Heart left ventricle (tissue), 16 donors: ENCODE data around the gene PIP5K1B. TPM values are rescaled to one million over a fixed set of nuclear protein-coding genes. Genes with fewer than 3 reads are reported as not detected.
"Not testable (repeated sequence)": the region's sequence is repeated elsewhere in the genome, so short reads cannot be mapped to it uniquely, and the experiment has no call there.

Experiments used
- ATAC-seq, 4 donors: fragments of 200-7000 bp; cut with Tn5 transposase; one replicate each; pipeline ENCODE4 v1.9.1; 2020 to 2022; ENCODE audit warnings: moderate library complexity in 4 of 4, mild to moderate bottlenecking in 3 of 4, moderate number of reproducible peaks in 1 of 4
- DNase-seq, 5 donors: peaks; one replicate each; pipeline ENCODE4 v3.0.0-alpha.2; 2020
- H3K27ac ChIP-seq, 12 donors: fragments of 200-600 bp; sonication (generic) in 4 of 12; one replicate each; pipeline versions ENCODE4 v1.5.0 to v1.8.0; 2016 to 2022; ENCODE audit warnings: mild to moderate bottlenecking in 2 of 12
- H3K27me3 ChIP-seq, 9 donors: fragments of 200-600 bp; sonication (generic) in 2 of 9; one replicate each; pipeline versions ENCODE4 v1.5.1 to v1.8.0; 2016 to 2022; ENCODE audit warnings: mild to moderate bottlenecking in 3 of 9
- H3K36me3 ChIP-seq, 9 donors: fragments of 200-600 bp; sonication (generic) in 2 of 9; one replicate each; pipeline versions ENCODE4 v1.5.0 to v1.8.0; 2018 to 2022; ENCODE audit warnings: mild to moderate bottlenecking in 2 of 9
- H3K4me1 ChIP-seq, 12 donors: fragments of 200-600 bp; sonication (generic) in 4 of 12; one replicate each; pipeline versions ENCODE4 v1.5.0 to v1.8.0; 2016 to 2022; ENCODE audit warnings: mild to moderate bottlenecking in 3 of 12
- H3K4me3 ChIP-seq, 12 donors: fragments of 200-600 bp; sonication (generic) in 4 of 12; one replicate each; pipeline versions ENCODE4 v1.5.0 to v1.8.0; 2017 to 2022; ENCODE audit warnings: mild to moderate bottlenecking in 9 of 12, moderate library complexity in 4 of 12
- H3K9me3 ChIP-seq, 12 donors: fragments of 200-600 bp; sonication (generic) in 4 of 12; one replicate each; pipeline versions ENCODE4 v1.5.0 to v1.8.0; 2016 to 2022; ENCODE audit warnings: mild to moderate bottlenecking in 1 of 12
- POLR2A ChIP-seq, 2 donors: fragments of 450-650 bp; IDR thresholded peaks; one replicate each; pipeline ENCODE4 v1.6.1; 2017; ENCODE audit warnings: antibody characterized with exemption in 2 of 2, mild to moderate bottlenecking in 2 of 2, moderate library complexity in 2 of 2
- WGBS, 4 donors: extraction: QIAGEN DNeasy Blood & Tissue Kit in 2 of 4; methylation state at CpG; one replicate each; pipeline versions ENCODE4 v1.1.5 to v1.1.7; 2013 to 2018; 5-methylcytosine and 5-hydroxymethylcytosine counted together
- intact Hi-C, 10 donors: fragments of 100-400 bp; cut with DNase I; formaldehyde crosslinking; loops; one replicate each; pipeline versions ENCODE4 v1.11.1 to v1.14.2; 2022
- polyA plus RNA-seq, 2 donors: library from polyadenylated mRNA; stranded (reverse); fragments of 200-250 nt; gene quantifications; one replicate each; pipeline ENCODE4 v1.2.3, GENCODE V29; 2013
- total RNA-seq, 9 donors: library from RNA; depleted of rRNA in 2 of 9; stranded (reverse); fragments of >200 nt in 2 of 9; fragmentation: NEBNext Ultra II Directional in 3 of 9; extraction: Animal tissue kit (Norgen Biotek cat#: 25700) in 3 of 9; gene quantifications; one replicate each; pipeline versions ENCODE4 v1.1.0 to v1.2.4, GENCODE V29; 2016 to 2023
- TF ChIP-seq, protein P1 (sequence below), 12 donors: fragments of 200-600 bp; sonication (generic) in 4 of 12; IDR thresholded peaks; one replicate each; pipeline versions ENCODE4 v1.5.0 to v1.8.0; 2018 to 2022; ENCODE audit warnings: antibody characterized with exemption in 12 of 12, mild to moderate bottlenecking in 5 of 12
- donor health status: ischemic (EF 13 %, LVEDD 7.1; RV severe dilation, severe dysfunction).
- donor health status: healthy with polysubstance abuse.
- donor health status: DM: no; HTN: yes; CAD: no.
- donor health status: DM: no; HTN: no; CAD: no.
- donor health status: ischemic (EF 25% LVEDD 6.9; RV normal size, moderate dysfunction).
- donor health status: ischemic (EF 25% LVEDD 5.7; RV mildly dilated, moderate dysfunction).
- donor health status: healthy.
- donor health status: DM: yes; HTN: yes; CAD: no.
- donor health status: ischemic (EF 35%, LVEDD 5.7; RV mildly dilated, moderate dysfunction).
- donor health status: nonischemic (EF 11% LVEDD 7.7; RV severe dilation, severe dysfunction).
- donor health status: DM: yes; HTN: yes; CAD: no.
- donor health status: PGD.
- donor health status: ischemic (EF 29% LVEDD 5.4; RV normal size, mild dysfunction).
- donor health status: nonischemic (EF 23%, LVEDD 6.1; RV moderate dilation, normal function).

Gene PIP5K1B
- total and polyA plus RNA-seq, 11 donors, result 8.6 to 68.0 (median 47.5) TPM

DNA sequence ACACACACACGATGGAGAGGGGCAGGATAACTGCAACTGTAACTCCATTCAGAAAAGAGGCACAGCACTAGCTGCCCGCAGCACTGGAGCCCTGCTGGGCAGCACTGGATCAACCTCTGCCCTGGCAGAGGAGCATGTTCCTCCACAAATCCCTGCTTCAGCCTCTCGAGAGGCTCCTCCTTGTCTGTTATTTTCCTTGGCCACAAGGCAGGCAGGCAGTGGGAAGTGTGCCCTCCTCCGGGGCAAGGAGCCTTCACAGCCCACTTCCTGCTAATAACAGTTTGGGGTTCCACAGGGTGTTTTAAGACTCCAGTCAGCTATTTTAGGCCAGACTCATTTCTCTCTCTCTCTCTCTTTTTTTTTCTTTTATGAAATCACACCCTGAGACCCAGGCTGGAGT is 342.3 kb downstream of the PIP5K1B start:
- TF ChIP-seq POLR2A (IDR thresholded peaks at IDR 0.05), result no peak
- TF ChIP-seq, protein P1, sequence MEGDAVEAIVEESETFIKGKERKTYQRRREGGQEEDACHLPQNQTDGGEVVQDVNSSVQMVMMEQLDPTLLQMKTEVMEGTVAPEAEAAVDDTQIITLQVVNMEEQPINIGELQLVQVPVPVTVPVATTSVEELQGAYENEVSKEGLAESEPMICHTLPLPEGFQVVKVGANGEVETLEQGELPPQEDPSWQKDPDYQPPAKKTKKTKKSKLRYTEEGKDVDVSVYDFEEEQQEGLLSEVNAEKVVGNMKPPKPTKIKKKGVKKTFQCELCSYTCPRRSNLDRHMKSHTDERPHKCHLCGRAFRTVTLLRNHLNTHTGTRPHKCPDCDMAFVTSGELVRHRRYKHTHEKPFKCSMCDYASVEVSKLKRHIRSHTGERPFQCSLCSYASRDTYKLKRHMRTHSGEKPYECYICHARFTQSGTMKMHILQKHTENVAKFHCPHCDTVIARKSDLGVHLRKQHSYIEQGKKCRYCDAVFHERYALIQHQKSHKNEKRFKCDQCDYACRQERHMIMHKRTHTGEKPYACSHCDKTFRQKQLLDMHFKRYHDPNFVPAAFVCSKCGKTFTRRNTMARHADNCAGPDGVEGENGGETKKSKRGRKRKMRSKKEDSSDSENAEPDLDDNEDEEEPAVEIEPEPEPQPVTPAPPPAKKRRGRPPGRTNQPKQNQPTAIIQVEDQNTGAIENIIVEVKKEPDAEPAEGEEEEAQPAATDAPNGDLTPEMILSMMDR (IDR thresholded peaks at IDR 0.05), result no peak
- H3K36me3 ChIP-seq, result peaks cover 0 to 48% (median 28%) of the 10 kb centered on the region in 9 donors
- 60 to 72% (median 62%) methylated on average over 4 of the region's 4 CpGs for WGBS, 4 donors
- ATAC-seq (no peak), DNase-seq (no peak)
- peaks cover 0 to 43% (median 15%) of the 10 kb centered on the region in 12 donors for H3K4me1 ChIP-seq
- intact Hi-C loops, result loop anchor here in 1 of 10 donors (10.0 kb wide), 1 partner anchor 827 kb away; no protein-coding TSS in a partner anchor
- no peaks in the 10 kb centered on the region for H3K27me3 ChIP-seq
- H3K27ac ChIP-seq, result peak overlapping the region in 2 of 12 donors; percentile 41 to 49
- no peaks in the 10 kb centered on the region for H3K9me3 ChIP-seq
- no peak overlapping the region for H3K4me3 ChIP-seq

DNA sequence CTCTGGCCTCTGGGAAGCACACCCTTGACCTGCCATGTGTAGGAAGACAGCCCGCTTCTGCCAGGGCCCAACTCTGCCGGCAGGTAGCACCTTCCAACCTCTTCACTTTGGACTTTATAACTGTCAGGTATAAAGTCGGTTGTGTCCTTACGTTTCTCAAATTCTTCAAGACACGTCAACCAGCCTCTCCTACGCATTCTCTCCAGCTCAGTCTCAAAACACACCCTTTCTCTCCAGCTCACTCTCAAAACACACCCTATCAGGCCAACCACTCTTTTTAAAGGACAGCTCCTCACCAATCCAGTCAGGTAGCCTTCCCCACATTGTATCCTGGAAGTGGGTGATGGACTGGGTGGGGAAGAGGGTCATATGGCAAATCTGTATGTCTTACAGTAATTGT is 344.1 kb downstream of the PIP5K1B start:
- Histone ChIP-seq H3K36me3 (peaks cover 0 to 49% (median 28%) of the 10 kb centered on the region in 9 donors), H3K4me3 (no peak overlapping the region), H3K9me3 (no peaks in the 10 kb centered on the region), H3K27ac (no peak overlapping the region), H3K27me3 (no peaks in the 10 kb centered on the region), H3K4me1 (peaks cover 0 to 39% (median 14%) of the 10 kb centered on the region in 12 donors)
- ATAC-seq (no peak), DNase-seq (no peak)
- WGBS, 4 donors, result 85 to 92% (median 89%) methylated on average over 6 of the region's 6 CpGs
- intact Hi-C loops, result loop anchor here in 1 of 10 donors (10.0 kb wide), 1 partner anchor 826 kb away; no protein-coding TSS in a partner anchor
- TF ChIP-seq, protein P1 (IDR thresholded peaks at IDR 0.05), result no peak
- TF ChIP-seq POLR2A (IDR thresholded peaks at IDR 0.05), result no peak

DNA sequence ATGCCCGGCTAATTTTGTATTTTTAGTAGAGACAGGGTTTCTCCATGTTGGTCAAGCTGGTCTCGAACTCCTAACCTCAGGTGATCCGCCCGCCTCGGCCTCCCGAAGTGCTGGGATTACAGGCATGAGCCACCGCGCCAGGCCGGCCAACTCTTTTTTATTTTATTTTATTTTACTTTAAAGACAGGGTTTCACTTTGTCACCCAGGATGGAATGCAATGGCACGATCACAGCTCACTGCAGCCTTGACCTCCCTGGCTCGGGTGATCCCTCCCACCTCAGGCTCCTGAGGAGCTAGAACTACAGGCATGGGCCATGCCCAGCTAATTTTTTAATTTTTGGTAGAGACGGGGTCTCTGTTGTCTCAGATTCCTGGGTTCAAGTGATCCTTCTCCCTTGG is 345.9 kb downstream of the PIP5K1B start:
- ATAC-seq, H3K27ac ChIP-seq, H3K9me3 ChIP-seq, H3K4me3 ChIP-seq, DNase-seq, H3K27me3 ChIP-seq: not testable (repeated sequence)
- intact Hi-C loops, result loop anchor here in 3 of 10 donors (5.0 to 10.0 kb wide), 3 partner anchors 141 to 504 kb away; no protein-coding TSS in a partner anchor
- peaks cover 0 to 53% (median 35%) of the 10 kb centered on the region in 9 donors for H3K36me3 ChIP-seq
- peaks cover 0 to 30% (median 4%) of the 10 kb centered on the region in 12 donors for H3K4me1 ChIP-seq
- 83 to 93% (median 87%) methylated on average over 12 of the region's 12 CpGs for WGBS, 4 donors

DNA sequence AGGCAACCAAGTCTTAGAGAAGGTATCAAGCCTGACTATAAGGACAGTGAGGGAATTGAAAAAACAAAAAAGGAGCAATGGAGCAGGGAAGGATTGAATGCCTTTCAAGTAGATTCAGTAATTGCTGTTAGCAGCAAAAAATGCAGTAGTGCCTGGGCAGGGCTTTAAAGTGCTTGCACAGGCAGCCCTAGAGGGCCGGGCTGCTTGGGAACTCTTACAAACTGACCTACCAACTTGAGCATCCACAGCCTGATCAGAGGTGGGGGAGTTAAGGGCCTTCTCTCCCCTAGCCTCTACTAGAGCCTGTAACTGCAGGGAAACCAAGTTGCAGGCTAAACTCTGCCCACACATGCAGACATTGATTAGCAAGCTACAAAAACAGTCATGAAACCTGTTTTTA is 349.9 kb downstream of the PIP5K1B start:
- Histone ChIP-seq H3K4me1 (peaks cover 0 to 12% (median 0%) of the 10 kb centered on the region in 12 donors), H3K36me3 (peaks cover 0 to 37% (median 17%) of the 10 kb centered on the region in 9 donors), H3K27me3 (no peaks in the 10 kb centered on the region), H3K4me3 (no peak overlapping the region), H3K9me3 (no peaks in the 10 kb centered on the region), H3K27ac (no peak overlapping the region)
- ATAC-seq (no peak), DNase-seq (no peak)
- WGBS, 4 donors, result 70 to 85% (median 79%) methylated on average over 1 of the region's 1 CpG
- intact Hi-C loops, result loop anchor here in 9 of 10 donors (1.0 to 10.0 kb wide), 9 partner anchors 62 to 500 kb away; no protein-coding TSS in a partner anchor
- no peak for TF ChIP-seq POLR2A (IDR thresholded peaks at IDR 0.05)
- TF ChIP-seq, protein P1 (IDR thresholded peaks at IDR 0.05), result no peak
